Aorta (tissue), 5 donors: ENCODE measurements around the gene COPE. TPM values are rescaled to one million over a fixed set of nuclear protein-coding genes. Genes with fewer than 3 reads are reported as not detected.

Source experiments
- ATAC-seq: fragments of 200-7000 bp; cut with Tn5 transposase; one replicate; pipeline ENCODE4 v1.9.1; 2022; ENCODE audit warnings: moderate library complexity; ENCODE audit not compliant: low FRiP score
- DNase-seq, 2 donors: peaks; one replicate each; pipeline ENCODE4 v3.0.0-alpha.2; 2020
- H3K27ac ChIP-seq, 2 donors: one replicate each; pipeline ENCODE4 v1.5.1; 2013; ENCODE audit warnings: low read length in 2 of 2, mild to moderate bottlenecking in 2 of 2, moderate library complexity in 2 of 2, control low read depth in 1 of 2, inconsistent platforms in 1 of 2, low read depth in 1 of 2
- H3K27me3 ChIP-seq, 2 donors: one replicate each; pipeline ENCODE4 v1.6.1; 2013; ENCODE audit warnings: control low read depth in 1 of 2, low read length in 1 of 2, mild to moderate bottlenecking in 1 of 2, moderate library complexity in 1 of 2; ENCODE audit not compliant: insufficient read depth in 2 of 2, control insufficient read depth in 1 of 2
- H3K36me3 ChIP-seq, 2 donors: one replicate each; pipeline ENCODE4 v1.6.1; 2013; ENCODE audit warnings: control low read depth in 1 of 2, low read length in 1 of 2, mild to moderate bottlenecking in 1 of 2; ENCODE audit not compliant: insufficient read depth in 2 of 2, control insufficient read depth in 1 of 2
- H3K4me1 ChIP-seq, 2 donors: one replicate each; pipeline ENCODE4 v1.6.1; 2013; ENCODE audit warnings: low read length in 2 of 2, control low read depth in 1 of 2, mild to moderate bottlenecking in 1 of 2, moderate library complexity in 1 of 2; ENCODE audit not compliant: insufficient read depth in 2 of 2, control insufficient read depth in 1 of 2
- H3K4me3 ChIP-seq, 2 donors: one replicate each; pipeline ENCODE4 v1.5.1; 2013; ENCODE audit warnings: low read length in 2 of 2, control low read depth in 1 of 2, mild to moderate bottlenecking in 1 of 2
- H3K9me3 ChIP-seq: one replicate; pipeline ENCODE4 v1.6.1; 2013; ENCODE audit warnings: mild to moderate bottlenecking, low read length; ENCODE audit not compliant: control insufficient read depth
- WGBS, 2 donors: extraction: QIAGEN DNeasy Blood & Tissue Kit; methylation state at CpG; one replicate each; pipeline ENCODE4 v1.1.7; 2013; 5-methylcytosine and 5-hydroxymethylcytosine counted together
- intact Hi-C, 2 donors: fragments of 100-400 bp; cut with DNase I; formaldehyde crosslinking; loops; one replicate each; pipeline versions ENCODE4 v1.14.2 to v1.15.0; 2022
- long read RNA-seq, 2 donors: library from polyadenylated mRNA; unstranded; transcript quantifications; one replicate each; pipeline ENCODE4 v2.0.0, GENCODE V29; 2020 to 2021
- polyA plus RNA-seq, 2 donors: library from polyadenylated mRNA; stranded (reverse); fragments of 200-250 nt; gene quantifications; one replicate each; pipeline ENCODE4 v1.2.3, GENCODE V29; 2013
- total RNA-seq, 2 donors: library from RNA; stranded (reverse); fragmentation: NEBNext Ultra II Directional; extraction: Animal tissue kit (Norgen Biotek cat#: 25700); gene quantifications; one replicate each; pipeline ENCODE4 v1.2.1, GENCODE V29; 2021
- donor health status: healthy with polysubstance abuse.
- donor health status: Bipolar disorder and iron deficiency.
- donor health status: DM: no; HTN: no; CAD: no.
- donor health status: DM: no; HTN: no; CAD: no.
- donor health status: DM: yes; HTN: yes; CAD: no.

Gene COPE
- total RNA-seq (100 to 1,000 TPM; 121 to 130 TPM), polyA plus RNA-seq (100 to 1,000 TPM; 166 to 180 TPM)
- long read RNA-seq, donor 1, transcript COPE-202 (9 exons, 948 nt): minor isoform, 8 of 476 reads
- long read RNA-seq, donor 1, transcript COPE-201 (10 exons, 1,141 nt): major isoform, 408 of 476 reads
- long read RNA-seq, donor 1, partial matches to known transcripts: 28 of 476 reads
- long read RNA-seq, donor 1, other reads (novel, unspliced or antisense): 30 of 476 reads
- long read RNA-seq, donor 2, transcript COPE-201 (10 exons, 1,141 nt): major isoform, 89 of 107 reads
- long read RNA-seq, donor 2, partial matches to known transcripts: 5 of 107 reads
- long read RNA-seq, donor 2, other reads (novel, unspliced or antisense): 10 of 107 reads

DNA sequence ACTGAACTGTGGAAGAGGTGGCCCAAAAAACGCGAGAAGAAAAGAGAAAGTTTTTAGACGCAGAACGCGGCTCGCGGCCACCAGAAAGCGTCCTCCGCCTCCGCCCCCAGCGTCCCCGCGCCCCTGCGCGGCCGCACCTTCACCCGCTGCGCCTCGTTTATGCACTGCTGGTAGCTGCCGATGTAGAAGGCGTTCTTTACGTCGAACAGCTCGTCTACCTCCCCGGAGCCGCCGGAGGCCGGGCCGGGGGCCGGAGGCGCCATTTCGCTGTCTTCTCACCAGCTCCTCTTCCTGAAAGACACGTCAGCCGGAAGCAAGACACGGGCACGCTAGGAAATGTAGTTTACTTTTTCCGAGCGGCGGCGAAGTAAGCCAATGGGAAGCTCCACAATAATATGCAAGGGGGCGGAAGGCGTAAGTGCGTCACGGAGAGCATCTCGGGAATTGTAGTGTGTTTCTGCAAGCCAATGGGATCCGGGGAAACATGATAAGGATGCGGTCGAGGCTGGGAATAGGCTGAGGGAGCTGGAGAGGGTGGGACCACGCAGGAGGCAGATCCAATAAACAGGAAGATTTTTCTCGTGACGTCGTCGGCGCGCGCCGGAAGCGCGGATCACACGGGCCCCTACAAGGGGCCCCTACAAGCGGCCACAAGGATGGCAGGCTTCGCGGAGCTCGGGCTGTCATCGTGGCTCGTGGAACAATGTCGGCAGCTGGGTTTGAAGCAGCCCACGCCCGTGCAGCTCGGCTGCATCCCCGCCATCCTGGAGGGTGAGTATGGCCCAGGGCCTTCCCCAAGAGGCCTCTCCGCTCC lies at the start of gene COPE, which contains the start of gene DDX49:
Gene COPE (minus strand): TSS at position 302 of the 814 bp plus-strand sequence. CDS start 39 bp downstream, at position 263.
Gene DDX49 (plus strand): TSS at position 630 of the 814 bp plus-strand sequence. CDS start 27 bp downstream, at position 657.
- DNase-seq (peak; percentile 99), ATAC-seq (peak; percentile 98)
- intact Hi-C loops: loop anchor here in 1 of 2 donors (1.0 kb wide), 2 partner anchors 67 to 348 kb away; partner anchors contain the start of gene UBA52
- Histone ChIP-seq H3K4me1 (no peaks in the 10 kb centered on the region), H3K4me3 (peak within 1 kb of the TSS; percentile 35 to 91), H3K27me3 (no peaks in the 10 kb centered on the region), H3K9me3 (no peaks in the 10 kb centered on the region), H3K36me3 (peaks cover 0 to 5% of the 10 kb centered on the region in 2 donors), H3K27ac (peak within 1 kb of the TSS; percentile 15 to 53)
- WGBS, 2 donors: 0% methylated on average over 72 of the region's 72 CpGs

DNA sequence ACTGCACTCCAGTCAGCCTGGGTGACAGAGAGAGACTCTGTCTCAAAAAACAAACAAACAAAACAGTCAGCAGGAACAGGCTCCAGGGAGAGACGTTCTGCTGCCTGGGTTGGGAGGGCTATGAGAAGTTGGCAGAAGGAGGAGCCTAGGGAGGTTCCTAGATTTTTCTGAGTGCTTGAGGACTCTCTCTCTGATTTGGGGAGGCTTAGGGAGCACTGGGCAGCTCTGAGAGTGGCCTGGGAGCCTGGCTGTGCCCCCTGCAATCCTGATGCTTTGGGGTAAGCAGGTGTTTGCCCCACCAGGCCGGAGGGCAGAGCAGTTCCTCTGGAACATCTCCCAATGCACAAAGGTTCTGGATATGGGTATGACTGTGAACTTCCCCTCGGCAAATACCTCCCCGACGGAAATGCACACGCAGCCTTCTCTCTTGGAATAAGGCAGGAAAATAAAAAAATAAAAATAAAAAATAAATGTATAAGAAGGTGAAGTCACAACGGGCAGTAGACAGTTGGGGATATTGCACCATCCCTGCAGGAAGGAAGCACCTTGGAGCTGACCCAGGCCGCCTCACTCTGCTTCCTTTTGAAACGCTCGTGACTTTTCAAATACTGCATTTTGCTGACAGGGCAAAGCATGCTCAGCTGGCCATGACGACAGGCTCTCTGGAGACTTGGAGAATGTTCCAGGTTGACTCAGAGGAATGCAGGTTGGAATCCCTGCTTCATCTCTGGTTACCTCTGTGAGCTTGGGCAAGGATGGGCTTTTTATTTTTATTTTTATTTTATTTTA lies 48.4 kb upstream of the COPE start:
- Histone ChIP-seq H3K4me1 (no peaks in the 10 kb centered on the region), H3K36me3 (no peaks in the 10 kb centered on the region), H3K27me3 (no peaks in the 10 kb centered on the region), H3K9me3 (no peaks in the 10 kb centered on the region), H3K27ac (no peak overlapping the region), H3K4me3 (no peak overlapping the region)
- ATAC-seq (peak; percentile 69), DNase-seq (peak; percentile 80 to 85)
- 30 to 37% methylated on average over 11 of the region's 11 CpGs for WGBS, 2 donors
- intact Hi-C loops: no loop called here

DNA sequence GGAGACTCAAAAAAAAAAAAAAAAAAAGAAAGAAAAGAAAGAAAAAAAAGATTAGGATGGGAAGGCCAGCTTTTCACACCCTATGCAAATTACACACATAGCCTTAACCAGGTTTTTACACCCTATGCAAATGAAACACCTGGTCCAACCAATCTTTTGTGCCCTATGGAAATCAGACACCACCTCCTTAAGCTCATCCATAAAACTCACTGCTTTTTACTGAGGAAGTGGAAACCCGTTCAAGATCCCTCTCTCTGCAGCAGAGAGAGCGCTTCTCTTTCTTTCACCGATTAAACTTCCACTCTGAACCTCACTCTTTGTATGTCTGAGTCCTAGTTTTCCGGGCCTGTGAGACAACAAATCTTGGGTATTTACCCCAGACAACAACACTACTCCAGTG lies 47.1 kb upstream of the COPE start:
- WGBS, 2 donors: 72 to 76% methylated on average over 4 of the region's 4 CpGs
- Histone ChIP-seq H3K9me3 (no peaks in the 10 kb centered on the region), H3K27me3 (no peaks in the 10 kb centered on the region), H3K4me1 (no peaks in the 10 kb centered on the region), H3K4me3 (no peak overlapping the region), H3K36me3 (no peaks in the 10 kb centered on the region), H3K27ac (no peak overlapping the region)
- DNase-seq (no peak), ATAC-seq (no peak)
- intact Hi-C loops: no loop called here

DNA sequence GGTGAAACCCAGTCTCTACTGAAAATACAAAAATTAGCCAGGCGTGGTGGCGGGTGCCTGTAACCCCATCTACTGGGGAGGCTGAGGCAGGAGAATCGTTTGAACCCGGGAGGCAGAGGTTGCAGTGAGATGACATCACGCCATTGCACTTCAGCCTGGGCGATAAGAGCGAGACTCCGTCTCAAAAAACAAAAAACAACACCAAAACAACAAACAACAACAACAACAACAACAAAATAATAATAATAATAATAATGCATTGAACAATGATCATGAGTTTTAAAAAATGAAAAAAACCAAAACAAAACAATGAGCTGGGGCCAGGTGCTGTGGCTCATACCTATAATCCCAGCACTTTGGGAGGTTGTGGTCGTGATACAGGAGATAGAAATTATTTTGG lies 44.9 kb upstream of the COPE start:
- DNase-seq (no peak), ATAC-seq (no peak)
- intact Hi-C loops: no loop called here
- H3K27ac ChIP-seq: no peak overlapping the region
- no peaks in the 10 kb centered on the region for H3K4me1 ChIP-seq
- H3K9me3 ChIP-seq: no peaks in the 10 kb centered on the region
- no peaks in the 10 kb centered on the region for H3K27me3 ChIP-seq
- no peaks in the 10 kb centered on the region for H3K36me3 ChIP-seq
- WGBS, 2 donors: 92 to 94% methylated on average over 9 of the region's 9 CpGs
- no peak overlapping the region for H3K4me3 ChIP-seq

DNA sequence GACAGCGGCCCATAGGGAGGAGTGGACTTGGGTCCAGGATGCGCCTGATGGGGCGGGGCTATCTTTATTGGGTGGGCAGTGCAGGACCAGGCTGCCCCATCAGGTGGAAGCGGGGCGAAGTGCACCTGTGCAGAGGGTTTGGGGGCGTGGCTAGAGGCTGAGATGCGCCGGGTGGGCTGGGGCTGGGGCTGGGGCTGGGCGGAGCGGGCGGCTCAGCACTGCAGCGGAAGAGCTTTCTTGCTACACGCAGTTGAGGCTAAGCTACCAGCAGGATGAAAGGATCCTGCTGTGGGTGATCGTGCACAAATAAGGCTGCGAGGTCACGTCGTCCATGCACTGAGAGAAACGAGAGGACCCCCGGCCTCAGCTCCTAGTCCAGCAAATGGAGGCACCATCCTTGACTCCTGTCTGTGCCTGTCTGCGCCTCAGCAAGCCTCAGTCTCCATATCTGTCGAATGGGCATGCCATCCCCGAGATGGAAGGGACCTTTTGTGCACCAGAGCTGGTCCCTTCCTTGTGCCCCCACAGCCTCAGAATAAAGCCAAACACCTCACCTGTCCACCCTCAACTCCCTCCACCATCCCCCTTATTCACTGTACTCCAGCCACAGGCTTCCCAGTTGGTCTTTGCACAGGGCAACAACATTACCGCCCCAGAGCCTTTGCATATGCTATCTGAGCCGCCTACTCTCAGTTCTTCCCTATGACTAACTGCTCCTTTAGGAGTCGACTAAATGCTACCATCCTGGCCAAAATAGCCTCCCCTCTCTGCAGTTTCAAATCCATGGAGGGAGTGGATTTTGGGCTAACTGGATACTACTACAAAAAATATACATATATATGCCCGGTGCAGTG lies 42.8 kb upstream of the COPE start:
- no peak overlapping the region for H3K27ac ChIP-seq
- H3K4me1 ChIP-seq: no peaks in the 10 kb centered on the region
- no peaks in the 10 kb centered on the region for H3K9me3 ChIP-seq
- no peaks in the 10 kb centered on the region for H3K36me3 ChIP-seq
- intact Hi-C loops: no loop called here
- DNase-seq (no peak), ATAC-seq (no peak)
- WGBS, 2 donors: 22 to 23% methylated on average over 26 of the region's 26 CpGs
- H3K4me3 ChIP-seq: no peak overlapping the region
- no peaks in the 10 kb centered on the region for H3K27me3 ChIP-seq

DNA sequence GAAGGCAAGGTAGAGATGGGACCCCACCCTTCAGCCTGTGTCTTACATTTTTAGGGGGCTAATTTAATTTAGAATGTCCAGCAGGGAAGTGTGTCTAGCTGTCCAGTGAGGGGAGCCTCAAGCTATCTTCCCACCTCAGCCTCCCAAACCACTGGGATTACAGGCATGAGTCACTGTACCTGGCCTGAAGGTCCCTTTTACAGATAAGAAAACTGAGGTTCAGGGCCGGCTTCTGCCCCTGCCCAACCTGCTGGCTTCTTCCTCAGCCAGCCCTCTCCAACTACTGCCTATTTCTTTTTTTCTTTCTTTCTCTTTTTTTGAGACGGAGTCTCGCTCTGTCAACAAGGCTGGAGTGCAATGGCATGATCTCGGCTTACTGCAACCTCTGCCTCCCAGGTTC lies 41.2 kb upstream of the COPE start:
- no peaks in the 10 kb centered on the region for H3K27me3 ChIP-seq
- 83 to 88% methylated on average over 4 of the region's 4 CpGs for WGBS, 2 donors
- ATAC-seq (no peak), DNase-seq (no peak)
- no peaks in the 10 kb centered on the region for H3K9me3 ChIP-seq
- no peak overlapping the region for H3K4me3 ChIP-seq
- no peaks in the 10 kb centered on the region for H3K36me3 ChIP-seq
- H3K4me1 ChIP-seq: no peaks in the 10 kb centered on the region
- intact Hi-C loops: no loop called here
- H3K27ac ChIP-seq: no peak overlapping the region

DNA sequence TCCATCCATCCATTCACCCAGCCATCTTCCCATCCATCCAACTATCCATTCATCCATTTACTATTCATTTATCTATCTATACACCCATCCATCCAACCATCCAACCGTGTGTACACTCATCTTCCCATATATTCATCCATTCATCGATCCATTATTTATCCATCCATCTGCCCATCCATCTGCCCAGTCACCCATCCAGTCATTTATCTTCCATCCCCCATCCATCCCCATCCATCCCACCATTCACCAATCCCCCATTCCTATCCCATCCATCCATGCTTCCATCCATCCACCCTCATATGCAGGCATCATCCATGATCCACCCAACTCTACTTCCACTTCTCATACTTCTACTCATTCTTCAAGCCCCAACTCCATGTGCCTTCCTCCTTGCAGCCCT lies 35.9 kb upstream of the COPE start:
- Histone ChIP-seq H3K27ac (no peak overlapping the region), H3K4me1 (no peaks in the 10 kb centered on the region), H3K27me3 (no peaks in the 10 kb centered on the region), H3K4me3 (no peak overlapping the region), H3K9me3 (no peaks in the 10 kb centered on the region), H3K36me3 (no peaks in the 10 kb centered on the region)
- DNase-seq (no peak), ATAC-seq (no peak)
- intact Hi-C loops: no loop called here
- WGBS, 2 donors: 95% methylated on average over 2 of the region's 2 CpGs

DNA sequence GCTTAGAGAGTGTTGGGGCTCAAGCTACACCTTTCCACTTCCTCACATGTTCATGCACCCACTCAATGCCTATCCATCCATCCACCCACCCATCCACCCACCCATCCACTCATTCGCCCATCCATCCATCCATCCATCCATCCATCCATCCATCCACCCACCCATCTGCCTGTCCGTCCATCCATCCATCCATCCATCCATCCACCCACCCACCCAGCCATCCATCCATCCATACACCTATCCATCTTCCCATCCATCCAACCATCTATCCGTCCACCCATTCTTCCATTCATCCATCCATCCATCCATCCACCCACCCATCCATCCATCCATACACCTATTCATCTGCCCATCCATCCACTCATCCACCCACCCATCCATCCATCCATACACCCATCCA lies 34.9 kb upstream of the COPE start:
- no peak overlapping the region for H3K27ac ChIP-seq
- no peak for ATAC-seq
- WGBS, 2 donors: 88 to 91% methylated on average over 3 of the region's 3 CpGs

More for the DNA sequence above, 34.9 kb upstream of the COPE start:
- Histone ChIP-seq H3K27me3 (no peaks in the 10 kb centered on the region), H3K36me3 (no peaks in the 10 kb centered on the region), H3K9me3 (no peaks in the 10 kb centered on the region), H3K4me3 (no peak overlapping the region), H3K4me1 (no peaks in the 10 kb centered on the region)
- DNase-seq: no peak
- intact Hi-C loops: no loop called here
